ENCODE data around the gene PRPSAP2. TPM values are rescaled to one million over a fixed set of nuclear protein-coding genes. Genes with fewer than 3 reads are reported as not detected.

Gene PRPSAP2
- total and polyA plus RNA-seq, 2 of the 8 experiments (the other 6 are each of a cell fraction or from before 2014, with no cell fraction given) = 28.7 to 50.5 TPM

- no peak overlapping the region for H3K14ac ChIP-seq (ENCODE audit: insufficient read length)
- H3K56ac ChIP-seq (replicated peaks; ENCODE audit: insufficient read length, low read depth, low read length) = no peak overlapping the region
- no peak overlapping the region for H2BK12ac ChIP-seq (ENCODE audit: low read depth, low read length)
- H2AFZ ChIP-seq (ENCODE audit: low read length) = no peak overlapping the region
- no peaks in the 10 kb centered on the region for H3K27me3 ChIP-seq (replicated peaks in 1 of 4; ENCODE audit: control insufficient read depth in 3 of 4, extremely low read depth in 1 of 4, insufficient read depth in 3 of 4, low read length in 3 of 4)
- H3K4me1 ChIP-seq (replicated peaks in 1 of 4; ENCODE audit: control insufficient read depth in 3 of 4, insufficient read depth in 4 of 4, low read length in 3 of 4) = peaks cover 0 to 5% (median 0%) of the 10 kb centered on the region in 4 experiments; a peak in 1 of 7 replicates
- H3K36me3 ChIP-seq (ENCODE audit: control insufficient read depth in 2 of 4, insufficient read depth in 4 of 4, low read length in 3 of 4) = no peaks in the 10 kb centered on the region
- DNase-seq (ENCODE audit: low read depth in 1 of 2, low spot score in 2 of 2) (no peak), FAIRE-seq (no peak)
- no peak overlapping the region for H2BK120ac ChIP-seq (replicated peaks; ENCODE audit: low read depth, low read length)
- no peaks in the 10 kb centered on the region for H3K79me2 ChIP-seq (ENCODE audit: control insufficient read depth in 1 of 2, insufficient read depth in 2 of 2, low read length in 2 of 2)
- H4K5ac ChIP-seq (ENCODE audit: insufficient read length, low read depth, low read length) = no peak overlapping the region
- H3K27ac ChIP-seq (ENCODE audit: low read depth, low read length) = no peak overlapping the region
- H3K9ac ChIP-seq (replicated peaks in 1 of 4; ENCODE audit: extremely low read depth in 1 of 4, low read depth in 3 of 4, low read length in 3 of 4) = no peak overlapping the region
- no peak overlapping the region for H2BK20ac ChIP-seq (ENCODE audit: low read length)
- CTCF ChIA-PET (ENCODE audit: partially characterized antibody) = interaction anchor here (0.6 to 4.1 kb wide), 11 partner anchors 10 to 333 kb away, joined by 3 to 49 read pairs (median 4); no protein-coding TSS in a partner anchor
- no peaks in the 10 kb centered on the region for H3K79me1 ChIP-seq (ENCODE audit: low read depth, low read length)
- H2AK5ac ChIP-seq (ENCODE audit: low read depth, low read length) = no peak overlapping the region
- no peak overlapping the region for H4K8ac ChIP-seq (ENCODE audit: extremely low read depth, insufficient read depth, low read length)
- no peaks in the 10 kb centered on the region for H3K9me3 ChIP-seq (ENCODE audit: insufficient read depth in 2 of 2, low read depth in 1 of 2, low read length in 1 of 2)
- no peak overlapping the region for H3K4ac ChIP-seq (replicated peaks; ENCODE audit: insufficient read length, low read depth, low read length)
- no peaks in the 10 kb centered on the region for H4K20me1 ChIP-seq (replicated peaks in 1 of 2; ENCODE audit: control insufficient read depth in 1 of 2, insufficient read depth in 2 of 2, low read length in 2 of 2)
- no peak overlapping the region for H3K4me3 ChIP-seq (ENCODE audit: extremely low read depth in 1 of 4, insufficient read depth in 2 of 4, low read depth in 3 of 4, low read length in 4 of 4)
- POLR2A ChIA-PET (ENCODE audit: partially characterized antibody) = interaction anchor here (0.6 kb wide), 1 partner anchor 43 kb away, joined by 3 read pairs; no protein-coding TSS in a partner anchor
- H2BK5ac ChIP-seq (ENCODE audit: low read depth, low read length) = no peak overlapping the region; the same call in 1 of the 2 replicates
- H3K4me2 ChIP-seq (ENCODE audit: insufficient read depth in 1 of 2, low read depth in 2 of 2, low read length in 2 of 2) = no peak overlapping the region
- 94% methylated on average over 11 of the region's 11 CpGs; no CpG with 5 or more reads in 1 of the 2 experiments for WGBS, 2 experiments (ENCODE audit: extremely low coverage in 1 of 2, insufficient coverage in 1 of 2, insufficient read length in 1 of 2, insufficient replicate concordance in 2 of 2, low coverage in 1 of 2, low lambda C conversion rate in 2 of 2, missing lambda C conversion rate in 1 of 2)
- H3K18ac ChIP-seq (ENCODE audit: extremely low read depth, low read length) = no peak overlapping the region
- H4K91ac ChIP-seq (replicated peaks; ENCODE audit: insufficient read length, low read length) = no peak overlapping the region
- no peak overlapping the region for H2BK15ac ChIP-seq (ENCODE audit: low read length)
- no peak for TF ChIP-seq ATF3 (IDR thresholded peaks at IDR 0.05; ENCODE audit: insufficient read depth, low read depth, low read length)
- H3K23ac ChIP-seq (ENCODE audit: insufficient read length) = no peak overlapping the region
- H3K23me2 ChIP-seq (ENCODE audit: low read depth, low read length) = no peaks in the 10 kb centered on the region
These were observed 100.7 kb downstream of the PRPSAP2 start for GRCh38 chr17:18958611-18959010.

Measured in H1 (cell line).